Left colon (tissue), 2 donors: ENCODE results near the gene ZNF469. TPM values are rescaled to one million over a fixed set of nuclear protein-coding genes. Genes with fewer than 3 reads are reported as not detected.
"Not testable (repeated sequence)": the region's sequence is repeated elsewhere in the genome, so short reads cannot be mapped to it uniquely, and the experiment has no call there.

Experiments used
- ATAC-seq: fragments of 200-7000 bp; cut with Tn5 transposase; one replicate; pipeline ENCODE4 v1.9.1; 2020; ENCODE audit warnings: mild to moderate bottlenecking, moderate library complexity
- DNase-seq, 2 donors: peaks; one replicate each; pipeline ENCODE4 v3.0.0-alpha.2; 2020
- intact Hi-C, 2 donors: fragments of 100-400 bp; cut with DNase I in 1 of 2; cut with micrococcal nuclease in 1 of 2; formaldehyde crosslinking; loops; one replicate each; pipeline versions ENCODE4 v1.11.2 to v1.14.0; 2022; cut with DNase I, micrococcal nuclease
- total RNA-seq, 2 donors: library from RNA; stranded (reverse); fragmentation: NEBNext Ultra II Directional; extraction: Animal tissue kit (Norgen Biotek cat#: 25700); gene quantifications; one replicate each; pipeline ENCODE4 v1.2.1, GENCODE V29; 2021
- donor health status: DM: no; HTN: no; CAD: no.
- donor health status: DM: yes; HTN: yes; CAD: no.

Gene ZNF469
- total RNA-seq, 2 donors from 2014 or later, result 0.27 to 0.70 TPM

GRCh38 chr16:88403794-88404581 is 21.2 kb downstream of the ZNF469 start:
- DNase-seq, result no peak
- intact Hi-C loops, result no loop called here
- no peak for ATAC-seq

GRCh38 chr16:88404769-88405168 is 22.0 kb downstream of the ZNF469 start:
- ATAC-seq (no peak), DNase-seq (no peak)
- intact Hi-C loops, result no loop called here

- peak in 1 of 2 donors; percentile 26 for DNase-seq
- peak; percentile 65 for ATAC-seq
- intact Hi-C loops, result no loop called here
Observed at GRCh38 chr16:88405216-88406060, 22.7 kb downstream of the ZNF469 start.

- DNase-seq, result no peak
- no peak for ATAC-seq
- intact Hi-C loops, result no loop called here
Observed at GRCh38 chr16:88406096-88407041, 23.6 kb downstream of the ZNF469 start.

GRCh38 chr16:88407042-88407420 is 24.3 kb downstream of the ZNF469 start:
- ATAC-seq (no peak), DNase-seq (no peak)
- intact Hi-C loops, result no loop called here

- DNase-seq, result no peak
Observed at GRCh38 chr16:88407807-88408206, 25.0 kb downstream of the ZNF469 start.

GRCh38 chr16:88408561-88409142 is 25.9 kb downstream of the ZNF469 start:
- intact Hi-C loops, result no loop called here
- ATAC-seq, result no peak
- no peak for DNase-seq

More at GRCh38 chr16:88407807-88408206, 25.0 kb downstream of the ZNF469 start:
- no peak for ATAC-seq
- intact Hi-C loops, result no loop called here

- no peak for ATAC-seq
- intact Hi-C loops, result no loop called here
- DNase-seq, result no peak
Observed at GRCh38 chr16:88409296-88410065, 26.7 kb downstream of the ZNF469 start.

GRCh38 chr16:88410297-88410968 is 27.7 kb downstream of the ZNF469 start:
- intact Hi-C loops, ATAC-seq, DNase-seq: not testable (repeated sequence)

GRCh38 chr16:88411951-88412576 is 29.3 kb downstream of the ZNF469 start:
- intact Hi-C loops, result no loop called here
- ATAC-seq (no peak), DNase-seq (no peak)

GRCh38 chr16:88412766-88413165 is 30.0 kb downstream of the ZNF469 start:
- ATAC-seq, result no peak
- intact Hi-C loops, result no loop called here

GRCh38 chr16:88413231-88413630 is 30.5 kb downstream of the ZNF469 start:
- DNase-seq (no peak), ATAC-seq (no peak)
- intact Hi-C loops, result no loop called here

More at GRCh38 chr16:88412766-88413165, 30.0 kb downstream of the ZNF469 start:
- no peak for DNase-seq

- intact Hi-C loops, result no loop called here
- DNase-seq (no peak), ATAC-seq (no peak)
Observed at GRCh38 chr16:88413631-88414030, 30.9 kb downstream of the ZNF469 start.

GRCh38 chr16:88414521-88415380 is 32.0 kb downstream of the ZNF469 start:
- no peak for ATAC-seq

GRCh38 chr16:88415381-88415705 is 32.6 kb downstream of the ZNF469 start:
- ATAC-seq (no peak), DNase-seq (no peak)
- intact Hi-C loops, result no loop called here

More at GRCh38 chr16:88414521-88415380, 32.0 kb downstream of the ZNF469 start:
- no peak for DNase-seq
- intact Hi-C loops, result no loop called here

- intact Hi-C loops, result no loop called here
- DNase-seq (no peak), ATAC-seq (peak; percentile 16)
Observed at GRCh38 chr16:88415713-88416323, 33.1 kb downstream of the ZNF469 start.
